Spinal cord (tissue), 10 donors: ENCODE data around the gene POP5. TPM values are rescaled to one million over a fixed set of nuclear protein-coding genes. Genes with fewer than 3 reads are reported as not detected.
A peak's percentile ranks its signal among the peaks of the same experiment; 100 is the strongest.
"Not testable (repeated sequence)": the region's sequence is repeated elsewhere in the genome, so short reads cannot be mapped to it uniquely, and the experiment has no call there.

Experiments
- DNase-seq, 6 donors: peaks; one replicate each; pipeline versions ENCODE4 v3.0.0 to v3.0.0-alpha.2; 2013 to 2015; ENCODE audit warnings: low spot score in 6 of 6, low read depth in 4 of 6
- H3K27ac ChIP-seq: one replicate; pipeline ENCODE4 v1.5.1; 2013; ENCODE audit warnings: low read depth, low read length, control low read depth
- H3K27me3 ChIP-seq: one replicate; pipeline ENCODE4 v1.6.1; 2013; ENCODE audit warnings: low read length; ENCODE audit not compliant: control insufficient read depth, insufficient read depth
- H3K36me3 ChIP-seq: one replicate; pipeline ENCODE4 v1.6.1; 2013; ENCODE audit warnings: low read length; ENCODE audit not compliant: control insufficient read depth, insufficient read depth
- H3K4me1 ChIP-seq: one replicate; pipeline ENCODE4 v1.6.1; 2013; ENCODE audit warnings: low read length; ENCODE audit not compliant: control insufficient read depth, insufficient read depth
- H3K4me3 ChIP-seq: one replicate; pipeline ENCODE4 v1.5.1; 2013; ENCODE audit warnings: low read depth, low read length, control low read depth
- H3K9me3 ChIP-seq: one replicate; pipeline ENCODE4 v1.6.1; 2013; ENCODE audit warnings: low read length; ENCODE audit not compliant: control insufficient read depth, insufficient read depth
- WGBS: methylation state at CpG from one replicate; pipeline ENCODE4 v1.1.5; 2013; ENCODE audit warnings: missing lambda C conversion rate; ENCODE audit not compliant: insufficient coverage; 5-methylcytosine and 5-hydroxymethylcytosine counted together
- polyA plus RNA-seq, 2 donors: library from polyadenylated mRNA; unstranded; fragments of 120-200 nt; gene quantifications; one replicate each; pipeline ENCODE4 v1.2.1, GENCODE V29; 2013; ENCODE audit not compliant: insufficient read length in 2 of 2
- total RNA-seq, 2 donors: library from RNA; depleted of rRNA in 1 of 2; stranded (reverse); fragments of 120-200 nt in 1 of 2; fragments of >200 nt in 1 of 2; gene quantifications; one replicate each; pipeline versions ENCODE4 v1.2.3 to v1.2.4, GENCODE V29; 2013 to 2014
- donor health status: healthy.

POP5 gene
- total and polyA plus RNA-seq, 4 donors, result 24.1 to 61.5 (median 56.4) TPM

DNA sequence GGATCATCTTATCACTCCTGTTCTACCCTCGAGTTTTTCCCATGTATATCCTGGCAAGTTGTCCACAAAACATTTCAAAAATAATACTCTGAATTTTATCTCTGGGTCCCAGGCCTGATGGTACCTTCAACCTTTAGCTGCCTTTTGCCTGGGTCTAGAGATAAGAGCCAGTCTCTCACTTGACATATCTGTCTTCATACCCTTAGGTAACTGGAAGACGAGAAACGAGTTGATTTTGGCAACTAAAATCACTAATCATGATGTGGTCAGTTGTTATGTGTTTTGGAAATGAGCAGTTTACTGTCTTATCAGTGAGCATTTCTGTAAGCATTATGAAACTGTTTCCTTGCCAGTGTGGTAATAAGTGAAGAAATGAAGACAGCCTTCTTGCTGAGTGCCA is 40.8 kb downstream of the POP5 start:
- H3K9me3 ChIP-seq, result no peaks in the 10 kb centered on the region
- WGBS, result 90% methylated on average over 3 of the region's 3 CpGs
- H3K27me3 ChIP-seq, result no peaks in the 10 kb centered on the region
- H3K4me3 ChIP-seq, result no peak overlapping the region
- DNase-seq, result no peak
- H3K27ac ChIP-seq, result no peak overlapping the region
- H3K4me1 ChIP-seq, result peaks cover 25% of the 10 kb centered on the region
- H3K36me3 ChIP-seq, result peaks cover 27% of the 10 kb centered on the region

- no peak for DNase-seq
- H3K27ac ChIP-seq, result no peak overlapping the region
- H3K4me3 ChIP-seq, result no peak overlapping the region
These were observed 41.9 kb downstream of the POP5 start for GRCh38 chr12:120539303-120539702.

GRCh38 chr12:120538281-120539156 is 42.7 kb downstream of the POP5 start:
- Histone ChIP-seq H3K36me3 (peaks cover 27% of the 10 kb centered on the region), H3K27ac (peak overlapping the region; percentile 12), H3K27me3 (no peaks in the 10 kb centered on the region), H3K4me1 (peaks cover 23% of the 10 kb centered on the region), H3K4me3 (no peak overlapping the region), H3K9me3 (no peaks in the 10 kb centered on the region)
- 29% methylated on average over 3 of the region's 6 CpGs for WGBS
- DNase-seq, result peak in 1 of 6 donors; percentile 15

More at GRCh38 chr12:120539303-120539702, 41.9 kb downstream of the POP5 start:
- peaks cover 27% of the 10 kb centered on the region for H3K36me3 ChIP-seq
- H3K4me1 ChIP-seq, result peaks cover 23% of the 10 kb centered on the region
- H3K27me3 ChIP-seq, result no peaks in the 10 kb centered on the region
- H3K9me3 ChIP-seq, result no peaks in the 10 kb centered on the region
- WGBS, result 71% methylated on average over 1 of the region's 1 CpG

GRCh38 chr12:120537856-120538220 is 43.4 kb downstream of the POP5 start:
- Histone ChIP-seq H3K4me3 (no peak overlapping the region), H3K4me1 (peaks cover 23% of the 10 kb centered on the region), H3K9me3 (no peaks in the 10 kb centered on the region), H3K36me3 (peaks cover 27% of the 10 kb centered on the region), H3K27me3 (no peaks in the 10 kb centered on the region), H3K27ac (no peak overlapping the region)
- 50% methylated on average over 2 of the region's 4 CpGs for WGBS
- DNase-seq, result no peak

DNA sequence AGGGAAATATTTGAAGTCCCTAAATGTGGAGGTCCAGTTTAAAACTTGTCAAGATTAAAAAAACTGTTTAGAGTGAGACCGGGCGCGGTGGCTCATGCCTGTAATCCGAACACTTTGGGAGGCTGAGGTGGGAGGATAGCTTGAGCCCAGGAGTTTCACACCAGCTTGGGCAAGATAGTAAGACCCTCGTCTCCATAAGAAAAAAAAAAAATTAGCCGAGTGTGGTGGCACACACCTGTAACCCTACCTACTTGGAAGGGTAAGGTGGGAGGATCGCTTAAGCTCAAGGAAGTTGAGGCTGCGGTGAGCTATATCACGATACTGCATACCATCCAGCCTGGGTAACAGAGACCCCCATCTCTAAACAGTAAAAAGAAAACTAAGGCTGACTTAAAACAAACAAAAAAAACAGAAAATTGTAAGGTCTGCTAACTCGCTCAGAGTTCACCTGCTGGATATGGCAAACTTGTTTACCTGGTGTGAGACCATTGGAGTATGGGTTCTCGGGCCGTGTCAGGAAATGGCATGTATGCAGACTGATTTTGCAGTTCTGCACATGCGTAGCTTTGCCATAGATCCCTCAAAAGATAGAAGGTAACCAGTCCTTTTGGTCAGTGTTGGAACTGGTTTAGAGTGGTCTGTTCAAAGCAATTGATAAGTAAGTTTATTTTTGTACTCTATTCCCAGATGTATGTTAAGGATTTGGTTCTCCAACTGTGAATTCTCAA is 45.0 kb downstream of the POP5 start:
- H3K4me1 ChIP-seq, result peaks cover 23% of the 10 kb centered on the region
- 82% methylated on average over 6 of the region's 13 CpGs for WGBS

GRCh38 chr12:120534703-120535655 is 46.2 kb downstream of the POP5 start:
- Histone ChIP-seq H3K4me1 (peaks cover 23% of the 10 kb centered on the region), H3K27me3 (no peaks in the 10 kb centered on the region)

More for the DNA sequence above, 45.0 kb downstream of the POP5 start:
- H3K9me3 ChIP-seq, result no peaks in the 10 kb centered on the region
- no peaks in the 10 kb centered on the region for H3K27me3 ChIP-seq
- no peak overlapping the region for H3K27ac ChIP-seq
- no peak for DNase-seq
- H3K4me3 ChIP-seq, result peak overlapping the region; percentile 90
- H3K36me3 ChIP-seq, result peaks cover 15% of the 10 kb centered on the region

DNA sequence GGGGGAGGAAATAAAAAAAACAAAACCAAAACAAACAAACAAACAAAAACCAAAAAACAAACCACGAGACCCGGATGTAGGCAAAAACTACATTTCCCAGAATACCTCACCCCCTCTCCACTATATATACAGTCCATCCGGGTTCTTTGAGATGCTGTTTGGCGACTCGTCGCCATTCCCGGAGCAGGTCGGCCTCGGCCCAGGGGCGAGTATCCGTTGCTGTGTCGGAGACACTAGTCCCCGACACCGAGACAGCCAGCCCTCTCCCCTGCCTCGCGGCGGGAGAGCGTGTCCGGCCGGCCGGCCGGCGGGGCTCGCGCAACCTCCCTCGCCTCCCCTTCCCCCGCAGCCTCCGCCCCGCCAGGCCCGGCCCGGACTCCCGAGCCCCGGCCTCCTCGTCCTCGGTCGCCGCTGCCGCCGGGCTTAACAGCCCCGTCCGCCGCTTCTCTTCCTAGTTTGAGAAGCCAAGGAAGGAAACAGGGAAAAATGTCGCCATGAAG is 46.9 kb downstream of the POP5 start, which contains the start of gene RNF10:
Gene RNF10 (plus strand): TSS at position 154 of the 500 bp plus-strand sequence. CDS start 456 bp downstream, outside the sequence.
- Histone ChIP-seq H3K27ac (peak within 1 kb of the TSS; percentile 69), H3K36me3 (peaks cover 12% of the 10 kb centered on the region), H3K4me1 (peaks cover 20% of the 10 kb centered on the region), H3K4me3 (peak within 1 kb of the TSS; percentile 90), H3K9me3 (no peaks in the 10 kb centered on the region), H3K27me3 (no peaks in the 10 kb centered on the region)
- WGBS, result under 1% methylated on average over 43 of the region's 43 CpGs
- DNase-seq, result peak; percentile 90 to 98 (median 92)

More at GRCh38 chr12:120534703-120535655, 46.2 kb downstream of the POP5 start:
- 1% methylated on average over 43 of the region's 52 CpGs for WGBS
- H3K9me3 ChIP-seq, result no peaks in the 10 kb centered on the region
- peaks cover 12% of the 10 kb centered on the region for H3K36me3 ChIP-seq
- peak overlapping the region; percentile 69 for H3K27ac ChIP-seq
- H3K4me3 ChIP-seq, result peak overlapping the region; percentile 90
- peak in 3 of 6 donors; percentile 4 to 59 (median 52) for DNase-seq

DNA sequence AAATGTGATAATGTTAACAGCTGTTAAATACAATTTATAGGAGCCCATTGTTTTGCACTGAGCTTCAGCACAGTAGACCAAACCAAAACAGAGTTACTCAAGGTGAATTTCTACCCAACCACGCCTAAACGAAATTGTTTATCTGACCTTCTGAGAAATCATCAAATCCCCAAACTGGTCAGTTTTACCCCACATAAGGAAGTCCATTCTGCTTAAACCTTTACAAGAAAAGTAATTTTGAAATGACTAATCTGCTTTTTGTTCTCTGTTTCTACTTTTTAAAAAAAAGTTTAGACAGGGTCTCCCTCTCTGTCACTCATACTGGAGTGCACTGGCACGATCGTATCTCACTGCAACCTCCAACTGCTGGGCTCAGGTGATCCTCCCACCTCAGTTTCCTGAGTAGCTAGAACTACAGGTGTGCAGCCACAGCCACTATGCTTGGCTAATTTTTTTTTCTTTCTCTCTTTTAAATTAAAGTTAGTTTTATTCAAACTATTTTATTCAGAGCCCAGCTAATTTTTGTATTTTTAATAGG is 48.4 kb downstream of the POP5 start:
- Histone ChIP-seq H3K4me3 (no peak overlapping the region), H3K4me1 (peaks cover 24% of the 10 kb centered on the region), H3K36me3 (peaks cover 12% of the 10 kb centered on the region), H3K9me3 (no peaks in the 10 kb centered on the region), H3K27me3 (no peaks in the 10 kb centered on the region), H3K27ac (no peak overlapping the region)
- 93% methylated on average over 4 of the region's 4 CpGs for WGBS
- no peak for DNase-seq

- H3K27ac ChIP-seq, result peak overlapping the region; percentile 95
- not testable (repeated sequence) for H3K4me3 ChIP-seq, H3K27me3 ChIP-seq, H3K4me1 ChIP-seq, H3K36me3 ChIP-seq, H3K9me3 ChIP-seq, DNase-seq
These were observed 50.8 kb downstream of the POP5 start for GRCh38 chr12:120530418-120530761.
